ENCODE results near the gene MPST.

The MPST gene

DNA sequence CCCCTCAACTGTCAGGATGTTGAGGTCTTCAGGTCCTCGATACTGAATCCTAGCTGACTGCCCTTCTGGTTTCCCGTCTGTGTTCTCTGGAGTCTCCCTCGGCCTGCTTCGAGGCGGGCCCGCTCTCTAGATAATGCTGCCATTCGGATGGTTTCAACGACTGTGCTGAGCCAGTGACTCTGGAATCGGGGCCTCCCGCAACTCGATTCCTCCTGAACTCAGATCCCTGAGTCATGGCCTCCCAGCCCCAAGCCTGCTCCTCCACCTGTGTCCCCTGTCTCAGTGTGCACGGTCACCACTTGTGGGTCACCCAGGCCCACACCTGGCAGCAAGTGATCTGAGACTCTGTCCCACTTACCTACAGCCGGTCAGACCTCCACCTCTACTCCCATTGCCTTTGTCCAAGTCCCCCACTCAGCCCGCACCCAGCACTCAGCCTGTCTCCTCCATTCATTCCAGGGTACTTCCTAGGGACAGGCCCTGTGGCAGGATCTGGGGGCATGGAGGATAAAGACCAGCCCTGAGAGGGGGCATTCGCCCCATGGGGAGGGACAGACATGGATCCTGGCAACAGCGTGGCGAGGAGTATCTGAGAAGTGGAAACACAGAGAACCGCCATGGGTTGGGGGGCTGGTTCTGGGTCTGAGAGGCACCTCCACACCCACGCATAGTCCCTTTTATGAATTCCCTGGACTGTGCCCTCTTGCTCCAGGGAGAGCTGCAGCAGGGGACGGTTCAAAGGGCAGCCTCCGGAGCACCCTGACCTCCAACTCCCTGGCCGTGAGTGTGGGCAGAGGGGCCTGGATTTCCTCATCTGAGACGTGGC lies 14.3 kb downstream of the MPST start:
- no peaks in the 10 kb centered on the region for H3K4me1 ChIP-seq
- TF ChIP-seq, protein P1, sequence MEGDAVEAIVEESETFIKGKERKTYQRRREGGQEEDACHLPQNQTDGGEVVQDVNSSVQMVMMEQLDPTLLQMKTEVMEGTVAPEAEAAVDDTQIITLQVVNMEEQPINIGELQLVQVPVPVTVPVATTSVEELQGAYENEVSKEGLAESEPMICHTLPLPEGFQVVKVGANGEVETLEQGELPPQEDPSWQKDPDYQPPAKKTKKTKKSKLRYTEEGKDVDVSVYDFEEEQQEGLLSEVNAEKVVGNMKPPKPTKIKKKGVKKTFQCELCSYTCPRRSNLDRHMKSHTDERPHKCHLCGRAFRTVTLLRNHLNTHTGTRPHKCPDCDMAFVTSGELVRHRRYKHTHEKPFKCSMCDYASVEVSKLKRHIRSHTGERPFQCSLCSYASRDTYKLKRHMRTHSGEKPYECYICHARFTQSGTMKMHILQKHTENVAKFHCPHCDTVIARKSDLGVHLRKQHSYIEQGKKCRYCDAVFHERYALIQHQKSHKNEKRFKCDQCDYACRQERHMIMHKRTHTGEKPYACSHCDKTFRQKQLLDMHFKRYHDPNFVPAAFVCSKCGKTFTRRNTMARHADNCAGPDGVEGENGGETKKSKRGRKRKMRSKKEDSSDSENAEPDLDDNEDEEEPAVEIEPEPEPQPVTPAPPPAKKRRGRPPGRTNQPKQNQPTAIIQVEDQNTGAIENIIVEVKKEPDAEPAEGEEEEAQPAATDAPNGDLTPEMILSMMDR (IDR thresholded peaks at IDR 0.05; ENCODE audit: low read depth, low read length), result no peak
- H3K4me3 ChIP-seq (ENCODE audit: low read depth, low read length), result no peak overlapping the region
- H3K9me3 ChIP-seq, result no peaks in the 10 kb centered on the region
- H3K27me3 ChIP-seq, result no peaks in the 10 kb centered on the region
- H3K36me3 ChIP-seq, result peaks cover 11% of the 10 kb centered on the region
- no peak for DNase-seq

DNA sequence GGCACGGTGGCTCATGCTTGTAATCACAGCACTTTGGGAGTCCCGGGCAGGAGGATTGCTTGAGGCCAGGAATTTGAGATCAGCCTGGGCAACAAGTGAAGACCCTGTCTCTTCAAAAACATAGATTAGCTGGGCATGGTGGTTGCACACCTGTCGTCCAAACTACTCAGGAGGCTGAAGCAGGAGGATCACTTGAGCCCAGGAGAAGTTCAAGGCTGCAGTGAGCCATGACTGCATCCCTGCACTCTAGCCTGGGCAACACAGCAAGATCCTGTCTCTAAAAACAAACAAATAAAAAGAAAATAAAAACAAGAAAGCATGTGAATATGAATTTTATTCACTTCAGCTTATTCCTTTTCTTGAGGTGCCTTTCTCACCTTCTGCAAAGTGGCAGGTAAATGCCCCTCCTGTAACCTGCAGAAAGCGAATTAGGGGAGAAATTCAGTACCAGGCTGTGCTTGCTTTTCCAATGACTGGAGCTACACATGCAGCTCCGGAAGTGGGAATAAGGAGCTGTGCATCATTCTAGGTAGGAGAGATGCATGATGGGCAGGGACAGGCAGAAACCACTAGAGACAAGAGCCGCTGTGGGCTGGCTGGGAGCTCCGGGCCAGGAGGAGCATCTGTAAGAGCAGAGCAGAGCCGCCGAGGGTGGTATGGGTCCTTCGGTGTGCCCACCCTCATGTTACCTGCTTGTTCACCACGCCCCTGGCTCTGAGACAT lies 17.3 kb downstream of the MPST start:
- DNase-seq, result no peak
- TF ChIP-seq, protein P1 (IDR thresholded peaks at IDR 0.05; ENCODE audit: low read depth, low read length), result no peak

DNA sequence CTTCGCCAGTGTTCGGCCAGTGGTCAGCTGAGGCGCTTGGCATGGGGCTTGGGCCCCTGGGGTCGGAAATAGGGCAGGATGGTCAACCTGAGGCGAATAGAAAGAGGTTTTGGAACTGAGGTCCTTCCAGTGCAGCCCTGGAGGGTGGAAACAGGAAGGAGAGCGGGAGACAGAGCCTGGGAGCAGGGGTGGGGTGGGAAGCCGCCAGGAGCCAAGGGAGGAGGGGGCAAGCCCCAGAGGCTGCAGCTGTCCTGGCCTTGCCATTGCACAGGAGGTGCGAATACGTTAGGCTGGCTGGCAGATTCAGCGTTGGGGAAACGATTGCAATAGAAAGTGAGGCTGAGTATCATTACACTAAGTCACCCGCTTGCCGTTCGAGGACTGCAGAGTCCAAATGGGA lies 18.1 kb downstream of the MPST start:
- Histone ChIP-seq H3K9me3 (no peaks in the 10 kb centered on the region), H3K36me3 (no peaks in the 10 kb centered on the region), H3K4me3 (ENCODE audit: low read depth, low read length) (no peak overlapping the region), H3K4me1 (peaks cover 5% of the 10 kb centered on the region), H3K27me3 (no peaks in the 10 kb centered on the region)
- no peak for DNase-seq
- TF ChIP-seq, protein P1 (IDR thresholded peaks at IDR 0.05; ENCODE audit: low read depth, low read length), result no peak

More for the DNA sequence above, 17.3 kb downstream of the MPST start:
- no peaks in the 10 kb centered on the region for H3K36me3 ChIP-seq
- no peak overlapping the region for H3K4me3 ChIP-seq (ENCODE audit: low read depth, low read length)
- H3K27me3 ChIP-seq, result no peaks in the 10 kb centered on the region
- no peaks in the 10 kb centered on the region for H3K9me3 ChIP-seq
- peaks cover 5% of the 10 kb centered on the region for H3K4me1 ChIP-seq

GRCh38 chr22:37039466-37039865 lies 19.9 kb downstream of the MPST start:
- DNase-seq, result no peak
- Histone ChIP-seq H3K4me3 (ENCODE audit: low read depth, low read length) (no peak overlapping the region), H3K9me3 (no peaks in the 10 kb centered on the region), H3K27me3 (no peaks in the 10 kb centered on the region), H3K4me1 (peaks cover 9% of the 10 kb centered on the region), H3K36me3 (no peaks in the 10 kb centered on the region)
- TF ChIP-seq, protein P1 (IDR thresholded peaks at IDR 0.05; ENCODE audit: low read depth, low read length), result no peak

DNA sequence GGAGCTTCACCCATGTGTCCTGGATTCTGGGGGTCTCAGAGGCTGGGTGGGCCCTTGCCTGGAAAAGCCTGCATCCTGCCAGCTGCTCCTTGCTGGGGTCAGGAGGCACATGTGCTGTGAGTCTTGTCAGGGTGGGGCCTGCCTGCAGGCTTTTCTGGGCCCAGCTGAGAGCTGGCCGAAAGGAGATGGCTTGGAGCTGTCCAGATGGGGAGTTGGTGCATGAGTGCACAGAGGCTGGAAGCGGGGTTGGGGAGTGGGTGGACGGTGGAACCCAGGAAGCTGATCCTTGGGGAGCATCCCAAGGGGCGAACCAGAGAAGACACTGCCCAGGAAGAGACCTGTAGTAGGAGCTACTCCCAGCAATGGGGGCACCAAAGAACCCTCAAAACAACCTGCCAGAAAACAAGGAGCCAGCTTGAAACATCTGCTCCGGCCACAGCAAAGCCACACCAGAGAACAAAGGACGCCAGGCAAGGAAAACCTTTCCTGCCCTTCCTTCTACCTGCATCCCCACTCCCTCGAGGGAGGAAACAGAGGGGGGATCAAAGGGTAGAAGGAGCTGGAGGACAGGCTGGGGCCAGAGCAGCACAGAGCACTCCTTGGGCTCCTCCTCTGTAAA lies 23.8 kb downstream of the MPST start:
- Histone ChIP-seq H3K36me3 (no peaks in the 10 kb centered on the region), H3K4me3 (ENCODE audit: low read depth, low read length) (no peak overlapping the region), H3K4me1 (peaks cover 9% of the 10 kb centered on the region), H3K9me3 (no peaks in the 10 kb centered on the region), H3K27me3 (no peaks in the 10 kb centered on the region)
- DNase-seq, result no peak
- TF ChIP-seq, protein P1 (IDR thresholded peaks at IDR 0.05; ENCODE audit: low read depth, low read length), result no peak
